GM10248 (cell line): ENCODE results near the gene GAL3ST1.
"Not testable (repeated sequence)": the region's sequence is repeated elsewhere in the genome, so short reads cannot be mapped to it uniquely, and the experiment has no call there.

Experiments used
- CTCF ChIA-PET: fragments of 300-600 bp; sonication (Branson Sonifier 250); formaldehyde crosslinking; extraction: SDS; loops from one replicate; lab custom pipeline; 2021; ENCODE audit warnings: antibody characterized with exemption; lab: Yijun Ruan, JAX
- POLR2A ChIA-PET: fragments of 350-650 bp; sonication (Branson Sonifier 250); formaldehyde crosslinking; extraction: SDS; loops from one replicate; lab custom pipeline; 2020; ENCODE audit warnings: antibody characterized with exemption; lab: Yijun Ruan, JAX
- DNase-seq: peaks from one replicate; pipeline ENCODE4 v3.0.0; 2012; ENCODE audit errors: extremely low spot score
- TF ChIP-seq, protein P1 (sequence below): IDR thresholded peaks from 2 replicates; pipeline ENCODE4 v1.5.1; 2012; ENCODE audit warnings: mild to moderate bottlenecking, low read depth; ENCODE audit errors: extremely low read depth, missing control alignments, control extremely low read depth

GAL3ST1 gene

DNA sequence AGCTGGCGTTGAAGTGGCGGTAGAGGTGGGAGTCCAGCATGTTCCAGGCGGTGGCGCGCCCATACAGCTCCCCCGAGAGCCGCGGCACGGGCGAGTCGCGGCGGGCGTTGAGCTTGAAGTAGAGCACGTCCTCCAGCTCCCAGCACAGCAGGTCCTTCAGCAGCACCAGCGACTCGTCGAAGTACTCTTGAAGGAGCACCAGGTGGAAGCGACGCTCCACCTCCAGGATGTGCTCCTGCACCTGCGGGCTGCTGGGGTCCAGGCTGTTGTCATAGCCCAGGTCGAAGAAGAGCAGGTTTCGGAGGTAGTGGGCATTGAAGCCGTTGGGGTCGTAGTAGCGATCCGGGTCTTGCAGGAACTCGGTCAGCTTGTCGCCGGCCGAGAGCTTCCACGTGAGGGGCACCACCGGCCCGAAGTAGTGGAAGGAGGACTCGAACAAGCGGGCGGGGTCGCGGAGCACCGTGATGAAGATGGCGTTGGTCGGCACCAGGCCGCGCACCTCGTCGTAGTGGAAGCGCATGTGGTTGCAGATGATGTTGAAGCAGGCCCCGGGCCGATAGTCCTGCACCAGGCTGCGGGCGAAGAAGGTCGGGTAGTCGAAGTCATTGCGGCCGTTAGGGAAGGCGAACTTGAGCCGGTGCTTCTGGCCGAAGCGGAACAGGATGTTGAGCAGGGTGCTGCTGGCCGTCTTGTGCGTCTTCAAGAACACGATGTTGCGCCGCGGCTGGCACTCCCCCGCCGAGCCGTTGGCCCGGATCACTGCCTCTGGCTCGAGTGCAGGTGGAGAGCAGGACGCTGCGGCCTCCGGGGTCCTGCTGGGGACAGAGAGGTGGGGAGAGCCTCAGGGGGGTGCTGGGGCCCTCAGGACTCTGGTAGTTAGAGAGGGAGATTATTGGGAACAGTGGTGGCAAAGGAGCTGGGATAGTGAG lies 18.9 kb downstream of the GAL3ST1 start:
- CTCF ChIA-PET = no interaction called here
- POLR2A ChIA-PET = no interaction called here
- TF ChIP-seq, protein P1, sequence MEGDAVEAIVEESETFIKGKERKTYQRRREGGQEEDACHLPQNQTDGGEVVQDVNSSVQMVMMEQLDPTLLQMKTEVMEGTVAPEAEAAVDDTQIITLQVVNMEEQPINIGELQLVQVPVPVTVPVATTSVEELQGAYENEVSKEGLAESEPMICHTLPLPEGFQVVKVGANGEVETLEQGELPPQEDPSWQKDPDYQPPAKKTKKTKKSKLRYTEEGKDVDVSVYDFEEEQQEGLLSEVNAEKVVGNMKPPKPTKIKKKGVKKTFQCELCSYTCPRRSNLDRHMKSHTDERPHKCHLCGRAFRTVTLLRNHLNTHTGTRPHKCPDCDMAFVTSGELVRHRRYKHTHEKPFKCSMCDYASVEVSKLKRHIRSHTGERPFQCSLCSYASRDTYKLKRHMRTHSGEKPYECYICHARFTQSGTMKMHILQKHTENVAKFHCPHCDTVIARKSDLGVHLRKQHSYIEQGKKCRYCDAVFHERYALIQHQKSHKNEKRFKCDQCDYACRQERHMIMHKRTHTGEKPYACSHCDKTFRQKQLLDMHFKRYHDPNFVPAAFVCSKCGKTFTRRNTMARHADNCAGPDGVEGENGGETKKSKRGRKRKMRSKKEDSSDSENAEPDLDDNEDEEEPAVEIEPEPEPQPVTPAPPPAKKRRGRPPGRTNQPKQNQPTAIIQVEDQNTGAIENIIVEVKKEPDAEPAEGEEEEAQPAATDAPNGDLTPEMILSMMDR = no peak
- no peak for DNase-seq

DNA sequence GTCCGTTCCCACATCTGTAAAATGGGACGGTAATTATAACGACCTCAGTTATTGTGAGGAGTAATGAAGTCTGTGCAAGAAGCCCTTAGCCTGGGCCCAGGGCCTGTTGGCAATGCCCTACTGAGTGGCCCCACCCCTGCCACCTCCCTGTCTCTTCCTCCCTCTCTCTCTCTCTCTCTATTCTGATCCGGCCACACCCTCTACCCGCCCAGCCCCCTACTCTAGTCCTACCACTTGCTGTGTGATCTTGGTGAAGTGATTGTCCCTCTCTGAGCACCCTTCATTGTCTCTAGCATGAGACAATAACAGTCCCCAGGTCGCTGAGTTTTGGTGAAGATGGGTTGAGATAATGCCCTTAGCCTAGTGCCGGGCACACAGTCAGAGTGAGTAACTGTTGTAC lies 20.5 kb downstream of the GAL3ST1 start:
- CTCF ChIA-PET = interaction anchor here (0.9 kb wide), 1 partner anchor 8 kb away, joined by 3 read pairs; no protein-coding TSS in a partner anchor
- TF ChIP-seq, protein P1 = no peak
- DNase-seq = no peak
- POLR2A ChIA-PET = no interaction called here

DNA sequence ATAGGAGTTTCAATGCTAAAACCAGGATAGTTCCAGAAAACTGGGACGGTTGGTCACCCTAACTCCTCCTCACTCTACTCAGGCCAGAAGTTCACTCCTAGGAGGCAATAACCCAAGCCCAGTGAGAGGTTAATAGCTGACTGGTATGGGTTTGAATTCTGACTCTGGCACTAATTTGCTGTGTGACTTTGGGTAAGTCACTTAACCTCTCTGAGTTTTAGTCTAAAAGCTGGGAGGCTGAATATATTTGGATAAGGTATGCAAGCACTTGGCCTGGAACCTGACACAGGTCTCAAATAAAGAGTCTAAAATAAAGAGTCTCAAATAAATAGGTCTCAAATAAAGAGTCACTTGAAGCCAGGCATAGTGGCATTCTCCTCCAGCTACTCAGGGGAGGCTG lies 21.7 kb downstream of the GAL3ST1 start:
- CTCF ChIA-PET = interaction anchor here (0.7 to 0.9 kb wide), 2 partner anchors 10 to 13 kb away, joined by 3 read pairs; no protein-coding TSS in a partner anchor
- POLR2A ChIA-PET = no interaction called here

DNA sequence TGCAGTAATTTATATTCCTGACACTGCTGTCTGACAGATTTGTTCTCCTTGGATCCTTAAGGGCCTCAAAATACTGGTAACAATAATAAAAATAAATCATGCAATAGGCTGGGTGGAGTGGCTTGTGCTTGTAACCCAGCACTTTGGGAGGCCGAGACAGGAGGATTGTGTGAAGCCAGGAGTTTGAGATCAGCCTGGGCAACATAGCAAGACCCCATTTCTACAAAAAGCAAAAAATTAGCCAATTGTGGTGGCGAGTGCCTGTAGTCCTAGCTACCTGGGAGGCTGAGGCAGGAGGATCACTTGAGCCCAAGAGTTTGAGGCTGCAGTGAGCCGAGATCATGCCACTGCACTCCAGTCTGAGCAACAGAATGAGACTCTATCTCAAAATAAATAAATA lies 22.7 kb downstream of the GAL3ST1 start:
- CTCF ChIA-PET, POLR2A ChIA-PET: not testable (repeated sequence)

More for the DNA sequence above, 21.7 kb downstream of the GAL3ST1 start:
- TF ChIP-seq, protein P1 = no peak
- DNase-seq = no peak

DNA sequence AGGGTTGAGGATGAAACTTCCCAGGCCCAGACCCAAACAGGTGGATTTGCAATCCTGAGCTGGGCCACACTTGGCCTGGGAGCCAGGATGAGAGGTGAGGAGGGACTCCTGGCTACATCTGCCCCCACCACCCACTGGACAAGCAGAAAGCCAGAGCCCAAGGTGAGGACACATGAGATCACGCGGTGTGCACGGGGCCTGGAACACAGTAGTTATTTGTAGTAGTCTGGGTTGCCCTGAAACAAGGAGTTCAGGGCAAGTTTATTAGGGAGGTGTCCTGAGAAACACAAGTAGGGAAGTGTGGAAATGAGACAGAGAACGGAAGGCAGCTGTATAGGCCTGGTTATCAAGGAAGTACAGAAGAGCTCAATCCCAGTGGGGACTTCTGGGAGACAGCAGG lies 27.3 kb downstream of the GAL3ST1 start:
- CTCF ChIA-PET = no interaction called here
- TF ChIP-seq, protein P1 = no peak
- DNase-seq = no peak
- POLR2A ChIA-PET = no interaction called here

More for the DNA sequence above, 22.7 kb downstream of the GAL3ST1 start:
- not testable (repeated sequence) for DNase-seq

DNA sequence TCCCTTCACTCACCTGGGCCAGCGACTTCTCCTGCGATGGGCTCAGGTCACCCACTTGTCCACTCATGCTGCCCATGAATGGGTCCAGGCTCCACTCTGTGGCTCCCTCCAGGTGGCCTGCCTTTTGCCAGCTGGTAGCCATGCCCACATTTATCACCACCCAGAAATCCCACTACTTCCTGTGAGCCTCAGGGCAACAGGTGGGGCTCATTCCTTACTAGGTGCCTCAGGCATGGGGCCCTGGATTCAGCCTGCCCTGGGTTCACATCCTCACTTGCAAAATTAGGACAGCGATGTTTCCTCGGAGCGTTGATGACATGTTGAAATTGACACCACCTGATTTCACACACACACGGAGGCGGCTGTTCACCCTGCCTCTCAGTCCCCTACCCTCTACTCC lies 27.8 kb downstream of the GAL3ST1 start, which contains the start of gene SEC14L6:
Gene SEC14L6 (minus strand): TSS at position 126 of the 400 bp plus-strand sequence. CDS start 59 bp downstream, at position 67.
- ChIA-PET POLR2A (no interaction called here), CTCF (no interaction called here)
- TF ChIP-seq, protein P1 = no peak
- no peak for DNase-seq

DNA sequence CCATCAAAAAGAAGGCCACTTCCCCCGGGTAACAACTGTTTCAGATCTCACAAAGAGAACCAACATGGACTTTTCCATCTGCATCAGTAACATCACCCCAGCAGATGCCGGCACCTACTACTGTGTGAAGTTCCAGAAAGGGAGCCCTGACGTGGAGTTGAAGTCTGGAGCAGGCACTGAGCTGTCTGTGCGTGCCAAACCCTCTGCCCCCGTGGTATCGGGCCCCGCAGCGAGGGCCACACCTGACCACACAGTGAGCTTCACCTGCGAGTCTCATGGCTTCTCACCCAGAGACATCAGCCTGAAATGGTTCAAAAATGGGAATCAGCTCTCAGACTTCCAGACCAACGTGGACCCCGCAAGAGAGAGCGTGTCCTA lies 31.7 kb downstream of the GAL3ST1 start:
- TF ChIP-seq, protein P1 = no peak
- CTCF ChIA-PET = no interaction called here
- POLR2A ChIA-PET = no interaction called here
- DNase-seq = no peak
